H9 (cell line): ENCODE results near the gene ICE1. TPM values are rescaled to one million over a fixed set of nuclear protein-coding genes. Genes with fewer than 3 reads are reported as not detected.

Experiments
- DNase-seq: peaks from one replicate; pipeline ENCODE4 v3.0.0-alpha.2; 2017
- H2AFZ ChIP-seq: one replicate; pipeline ENCODE4 v1.6.1; 2013; ENCODE audit warnings: mild to moderate bottlenecking, low read length, control low read depth, moderate library complexity
- H2AK5ac ChIP-seq: 2 replicates; pipeline ENCODE4 v1.6.1; 2013; ENCODE audit warnings: low read length, control low read depth, mixed read lengths; ENCODE audit not compliant: insufficient read length
- H2BK120ac ChIP-seq: one replicate; pipeline ENCODE4 v1.6.1; 2013; ENCODE audit warnings: low read depth, mild to moderate bottlenecking, low read length, control low read depth, inconsistent platforms; ENCODE audit not compliant: poor library complexity, severe bottlenecking
- H2BK12ac ChIP-seq: 2 replicates; pipeline ENCODE4 v1.6.1; 2013; ENCODE audit warnings: low read length, control low read depth, mixed read lengths, low read depth; ENCODE audit not compliant: insufficient read length
- H2BK15ac ChIP-seq: 2 replicates; pipeline ENCODE4 v1.6.1; 2013; ENCODE audit warnings: low read depth, low read length, control low read depth
- H2BK20ac ChIP-seq: one replicate; pipeline ENCODE4 v1.6.1; 2013; ENCODE audit warnings: low read depth, mild to moderate bottlenecking, low read length, control low read depth, inconsistent platforms; ENCODE audit not compliant: poor library complexity, severe bottlenecking
- H2BK5ac ChIP-seq: 2 replicates; pipeline ENCODE4 v1.6.1; 2013; ENCODE audit warnings: low read length, control low read depth, mixed read lengths; ENCODE audit not compliant: insufficient read length
- H3K14ac ChIP-seq: 2 replicates; pipeline ENCODE4 v1.6.1; 2013; ENCODE audit warnings: low read length, control low read depth; ENCODE audit not compliant: insufficient read depth
- H3K18ac ChIP-seq: 2 replicates; pipeline ENCODE4 v1.6.1; 2013; ENCODE audit warnings: low read depth, mild to moderate bottlenecking, mixed read lengths, low read length, control low read depth; ENCODE audit not compliant: insufficient read length
- H3K23ac ChIP-seq: 2 replicates; pipeline ENCODE4 v1.6.1; 2013; ENCODE audit warnings: low read length, control low read depth, mixed read lengths, low read depth; ENCODE audit not compliant: insufficient read length
- H3K23me2 ChIP-seq: 2 replicates; pipeline ENCODE4 v1.6.1; 2013; ENCODE audit warnings: low read depth, mild to moderate bottlenecking, mixed read lengths, low read length, control low read depth; ENCODE audit not compliant: insufficient read length, poor library complexity, severe bottlenecking
- H3K27ac ChIP-seq: 2 replicates; pipeline ENCODE4 v1.5.1; 2013; ENCODE audit warnings: low read length, control low read depth, mixed read lengths, low read depth; ENCODE audit not compliant: insufficient read length
- H3K27me3 ChIP-seq: 2 replicates; pipeline ENCODE4 v1.6.1; 2013; ENCODE audit warnings: low read length, control low read depth, inconsistent platforms; ENCODE audit not compliant: insufficient read depth
- H3K4ac ChIP-seq: 2 replicates; pipeline ENCODE4 v1.6.1; 2013; ENCODE audit warnings: low read depth, mild to moderate bottlenecking, control low read depth, inconsistent platforms, low read length, moderate library complexity
- H3K4me1 ChIP-seq: 2 replicates; pipeline ENCODE4 v1.6.1; 2013; ENCODE audit warnings: low read length, control low read depth, inconsistent platforms; ENCODE audit not compliant: insufficient read depth
- H3K4me2 ChIP-seq: 2 replicates; pipeline ENCODE4 v1.6.1; 2013; ENCODE audit warnings: low read length, control low read depth, mixed read lengths; ENCODE audit not compliant: insufficient read length, insufficient read depth
- H3K56ac ChIP-seq: 2 replicates; pipeline ENCODE4 v1.6.1; 2013; ENCODE audit warnings: low read depth, mild to moderate bottlenecking, mixed read lengths, low read length, control low read depth; ENCODE audit not compliant: insufficient read length
- H3K79me1 ChIP-seq: 2 replicates; pipeline ENCODE4 v1.6.1; 2013; ENCODE audit warnings: low read depth, mild to moderate bottlenecking, moderate library complexity, low read length, control low read depth, inconsistent platforms; ENCODE audit not compliant: insufficient read depth, poor library complexity, severe bottlenecking
- H3K79me2 ChIP-seq: 2 replicates; pipeline ENCODE4 v1.6.1; 2013; ENCODE audit warnings: low read length, control low read depth, inconsistent platforms; ENCODE audit not compliant: insufficient read depth
- H3K9ac ChIP-seq: 2 replicates; pipeline ENCODE4 v1.6.1; 2013; ENCODE audit warnings: low read length, control low read depth, mixed read lengths; ENCODE audit not compliant: insufficient read length; ENCODE audit errors: extremely low read depth
- H3K9me3 ChIP-seq: one replicate; pipeline ENCODE4 v1.6.1; 2013; ENCODE audit warnings: low read depth, low read length, inconsistent platforms; ENCODE audit not compliant: control insufficient read depth
- H3T11ph ChIP-seq: one replicate; pipeline ENCODE4 v1.6.1; 2013; ENCODE audit warnings: mild to moderate bottlenecking, low read length, control low read depth, inconsistent platforms
- H4K20me1 ChIP-seq: one replicate; pipeline ENCODE4 v1.6.1; 2013; ENCODE audit not compliant: control insufficient read depth, insufficient read length, insufficient read depth
- H4K5ac ChIP-seq: 2 replicates; pipeline ENCODE4 v1.6.1; 2013; ENCODE audit warnings: low read depth, mild to moderate bottlenecking, mixed read lengths, low read length, control low read depth; ENCODE audit not compliant: insufficient read length
- H4K8ac ChIP-seq: replicated peaks from 2 replicates; pipeline ENCODE4 v1.6.1; 2013; ENCODE audit warnings: low read length, control low read depth, mixed read lengths, low read depth; ENCODE audit not compliant: insufficient read length
- H4K91ac ChIP-seq: 2 replicates; pipeline ENCODE4 v1.6.1; 2013; ENCODE audit warnings: low read depth, mild to moderate bottlenecking, moderate library complexity, mixed read lengths, low read length, control low read depth; ENCODE audit not compliant: insufficient read length
- H3K27ac Mint-ChIP-seq, 3 experiments: 2 replicates in 2 of 3; 3 replicates in 1 of 3; pipeline ENCODE4 v1.8.0; 2020 to 2021; ENCODE audit warnings: mixed read lengths in 3 of 3, mild to moderate bottlenecking in 1 of 3, moderate library complexity in 1 of 3
- H3K27me3 Mint-ChIP-seq: 2 replicates; pipeline ENCODE4 v1.8.0; 2021; ENCODE audit warnings: low read depth, mild to moderate bottlenecking, moderate library complexity, mixed read lengths
- H3K36me3 Mint-ChIP-seq, 3 experiments: 2 replicates in 2 of 3; 3 replicates in 1 of 3; pipeline ENCODE4 v1.8.0; 2020 to 2021; ENCODE audit warnings: low read depth in 3 of 3, mixed read lengths in 3 of 3; ENCODE audit not compliant: insufficient read depth in 1 of 3
- H3K4me1 Mint-ChIP-seq, 2 experiments: 2 replicates each; pipeline ENCODE4 v1.8.0; 2020; ENCODE audit warnings: mixed read lengths in 2 of 2
- H3K4me3 Mint-ChIP-seq, 2 experiments: 2 replicates in 1 of 2; 3 replicates in 1 of 2; pipeline ENCODE4 v1.8.0; 2020 to 2021; ENCODE audit warnings: mild to moderate bottlenecking in 2 of 2, mixed read lengths in 2 of 2, moderate library complexity in 1 of 2
- H3K9me3 Mint-ChIP-seq, 2 experiments: 2 replicates in 1 of 2; 3 replicates in 1 of 2; pipeline ENCODE4 v1.8.0; 2020; ENCODE audit warnings: mild to moderate bottlenecking in 2 of 2, mixed read lengths in 2 of 2, moderate library complexity in 1 of 2
- WGBS: extraction: QIAGEN DNeasy Blood & Tissue Kit; methylation state at CpG from one replicate; pipeline ENCODE4 v1.1.7; 2013; ENCODE audit warnings: missing lambda C conversion rate, low lambda C conversion rate, mixed read lengths; ENCODE audit not compliant: insufficient read length; ENCODE audit errors: extremely low coverage; 5-methylcytosine and 5-hydroxymethylcytosine counted together
- total RNA-seq: library from RNA; stranded (reverse); gene quantifications from 2 replicates; pipeline ENCODE4 v1.2.1, GENCODE V29; 2021
- TF ChIP-seq, protein P1 (sequence below): fragments of 200-600 bp; sonication (generic); conservative IDR thresholded peaks from 3 replicates; pipeline ENCODE4 v1.8.0; 2021; ENCODE audit warnings: antibody characterized with exemption, mild to moderate bottlenecking

Gene ICE1
- total RNA-seq, 1 experiment from 2014 or later = 45.1 TPM

DNA sequence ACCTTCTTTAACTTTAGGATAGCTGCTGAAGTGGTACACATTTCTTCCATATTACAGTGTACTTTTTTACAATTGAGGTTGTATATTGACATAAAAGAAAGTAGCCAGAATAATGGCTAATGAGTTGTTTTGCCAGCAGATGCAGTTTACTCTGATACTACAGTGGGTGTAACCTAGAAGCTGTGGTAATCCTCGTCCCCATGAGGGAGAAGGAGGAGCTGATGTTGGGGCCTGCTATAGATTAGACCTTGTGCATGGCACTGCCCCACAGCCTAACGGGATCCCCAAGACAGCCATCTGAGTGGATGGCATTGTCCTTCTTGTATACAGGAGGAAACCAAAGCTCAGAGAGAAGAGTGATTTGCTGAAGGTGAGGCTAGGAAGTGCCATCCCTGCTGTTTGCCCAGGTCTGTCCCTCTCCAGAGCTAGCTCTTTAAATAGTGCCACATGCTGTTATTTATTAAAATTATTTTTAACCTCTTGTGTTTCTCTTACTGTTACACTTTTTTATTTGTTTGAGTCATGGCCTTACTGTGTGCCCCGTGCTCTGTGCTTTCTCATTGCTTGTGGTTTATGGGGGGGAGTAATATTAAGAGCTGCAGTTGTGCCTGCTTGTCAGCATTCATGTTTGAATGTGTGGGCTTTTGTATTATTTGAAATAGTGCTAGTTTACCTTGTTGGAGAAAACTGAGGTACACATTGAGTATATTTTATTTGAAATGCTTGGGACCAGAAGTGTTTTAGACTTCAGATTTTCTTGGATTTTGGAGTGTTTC, 65.3 kb downstream of the ICE1 start:
- H4K5ac ChIP-seq = no peak overlapping the region
- Mint-ChIP-seq H3K27me3 (no peaks in the 10 kb centered on the region), H3K4me1 (peaks cover 16 to 20% of the 10 kb centered on the region in 2 experiments), H3K9me3 (no peaks in the 10 kb centered on the region), H3K36me3 (peaks cover 4 to 21% (median 20%) of the 10 kb centered on the region in 3 experiments; a peak in 5 of 7 replicates), H3K27ac (no peak overlapping the region; a peak in 2 of 7 replicates), H3K4me3 (no peak overlapping the region)
- H4K91ac ChIP-seq = no peak overlapping the region
- TF ChIP-seq, protein P1, sequence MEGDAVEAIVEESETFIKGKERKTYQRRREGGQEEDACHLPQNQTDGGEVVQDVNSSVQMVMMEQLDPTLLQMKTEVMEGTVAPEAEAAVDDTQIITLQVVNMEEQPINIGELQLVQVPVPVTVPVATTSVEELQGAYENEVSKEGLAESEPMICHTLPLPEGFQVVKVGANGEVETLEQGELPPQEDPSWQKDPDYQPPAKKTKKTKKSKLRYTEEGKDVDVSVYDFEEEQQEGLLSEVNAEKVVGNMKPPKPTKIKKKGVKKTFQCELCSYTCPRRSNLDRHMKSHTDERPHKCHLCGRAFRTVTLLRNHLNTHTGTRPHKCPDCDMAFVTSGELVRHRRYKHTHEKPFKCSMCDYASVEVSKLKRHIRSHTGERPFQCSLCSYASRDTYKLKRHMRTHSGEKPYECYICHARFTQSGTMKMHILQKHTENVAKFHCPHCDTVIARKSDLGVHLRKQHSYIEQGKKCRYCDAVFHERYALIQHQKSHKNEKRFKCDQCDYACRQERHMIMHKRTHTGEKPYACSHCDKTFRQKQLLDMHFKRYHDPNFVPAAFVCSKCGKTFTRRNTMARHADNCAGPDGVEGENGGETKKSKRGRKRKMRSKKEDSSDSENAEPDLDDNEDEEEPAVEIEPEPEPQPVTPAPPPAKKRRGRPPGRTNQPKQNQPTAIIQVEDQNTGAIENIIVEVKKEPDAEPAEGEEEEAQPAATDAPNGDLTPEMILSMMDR = no peak
- no peak overlapping the region for H3K27ac ChIP-seq
- H2BK15ac ChIP-seq = no peak overlapping the region
- H3K9ac ChIP-seq = no peak overlapping the region
- no peak overlapping the region for H2BK12ac ChIP-seq
- no peak overlapping the region for H3K4me2 ChIP-seq
- H3K9me3 ChIP-seq = no peaks in the 10 kb centered on the region
- no peak overlapping the region for H2AK5ac ChIP-seq
- no peak overlapping the region for H2AFZ ChIP-seq
- no peaks in the 10 kb centered on the region for H3K79me2 ChIP-seq
- no peaks in the 10 kb centered on the region for H3K4me1 ChIP-seq
- H3K27me3 ChIP-seq = no peaks in the 10 kb centered on the region
- no peak overlapping the region for H2BK5ac ChIP-seq
- no peak overlapping the region for H2BK120ac ChIP-seq
- H2BK20ac ChIP-seq = no peak overlapping the region
- no peak overlapping the region for H3K14ac ChIP-seq
- no peak overlapping the region for H3T11ph ChIP-seq
- no peaks in the 10 kb centered on the region for H3K23me2 ChIP-seq
- no peaks in the 10 kb centered on the region for H4K20me1 ChIP-seq
- no peak overlapping the region for H3K23ac ChIP-seq
- H3K4ac ChIP-seq = no peak overlapping the region
- H4K8ac ChIP-seq = no peak overlapping the region
- no peak overlapping the region for H3K18ac ChIP-seq
- no peaks in the 10 kb centered on the region for H3K79me1 ChIP-seq
- no CpG with 5 or more reads among the region's 3 CpGs for WGBS
- no peak for DNase-seq
- H3K56ac ChIP-seq = no peak overlapping the region
